Measurements from ENCODE around the gene GSAP. TPM values are rescaled to one million over a fixed set of nuclear protein-coding genes. Genes with fewer than 3 reads are reported as not detected.

The GSAP gene
- total and polyA plus RNA-seq, 2 donors (not counting 1 experiment from before 2014, with no cell fraction given) = 140 to 207 TPM

- no peaks in the 10 kb centered on the region for H3K27me3 ChIP-seq (replicated peaks in 1 of 4; ENCODE audit: control extremely low read depth in 1 of 4, control insufficient read depth in 3 of 4, insufficient read depth in 4 of 4, low read length in 3 of 4)
- peaks cover 65% of the 10 kb centered on the region for H3K79me2 ChIP-seq (ENCODE audit: control insufficient read depth, insufficient read depth, low read length)
- H3K9me3 Mint-ChIP-seq (ENCODE audit: insufficient read depth) = no peaks in the 10 kb centered on the region
- H3K27me3 Mint-ChIP-seq = no peaks in the 10 kb centered on the region
- no peaks in the 10 kb centered on the region for H3K9me3 ChIP-seq (ENCODE audit: control extremely low read depth in 1 of 3, control insufficient read depth in 2 of 3, insufficient read depth in 1 of 3, low read length in 2 of 3)
- H3K27ac Mint-ChIP-seq = no peak overlapping the region
- H3K36me3 ChIP-seq (replicated peaks in 1 of 2; ENCODE audit: control extremely low read depth in 1 of 2, control insufficient read depth in 1 of 2, extremely low read depth in 1 of 2, insufficient read depth in 2 of 2, low read length in 1 of 2) = peaks cover 1 to 10% of the 10 kb centered on the region in 2 experiments
- ChIA-PET POLR2A (interaction anchor here (0.6 to 2.2 kb wide), 3 partner anchors 9 to 119 kb away, joined by 3 to 7 read pairs (median 6); partner anchors contain the start of gene GSAP), CTCF (no interaction called here)
- H3K4me1 ChIP-seq (ENCODE audit: control insufficient read depth in 2 of 2, insufficient read depth in 2 of 2, low read length in 2 of 2) = peaks cover 0 to 20% of the 10 kb centered on the region in 2 donors
- peak overlapping the region in 1 of 2 donors; percentile 9 for H3K27ac ChIP-seq (ENCODE audit: low read length in 2 of 2)
- H3K4me3 ChIP-seq (ENCODE audit: control extremely low read depth in 1 of 5, extremely low read depth in 1 of 5, insufficient read depth in 1 of 5, low read depth in 2 of 5, low read length in 4 of 5) = no peak overlapping the region
- no peak for TF ChIP-seq EZH2 (IDR thresholded peaks at IDR 0.05; ENCODE audit: borderline replicate concordance, insufficient read depth, low read depth, low read length, poor library complexity, severe bottlenecking)
- TF ChIP-seq CTCF (IDR thresholded peaks at IDR 0.05) = no peak
- H4K20me1 ChIP-seq (ENCODE audit: control insufficient read depth, insufficient read depth, low read length, poor library complexity, severe bottlenecking) = peaks cover 15% of the 10 kb centered on the region
- no peak overlapping the region for H2AFZ ChIP-seq (ENCODE audit: insufficient read depth, low read depth, low read length, poor library complexity, severe bottlenecking)
- WGBS (ENCODE audit: insufficient coverage) = no CpG with 5 or more reads among the region's 4 CpGs
- intact Hi-C loops (cut with micrococcal nuclease) = no loop called here
- no peak overlapping the region for H3K9ac ChIP-seq (ENCODE audit: low read length)
- no peak overlapping the region for H3K4me2 ChIP-seq (replicated peaks; ENCODE audit: low read depth, low read length, poor library complexity, severe bottlenecking)
- no peak for ATAC-seq (ENCODE audit: low read depth)
- H3K4me1 Mint-ChIP-seq = peaks cover 46% of the 10 kb centered on the region
- DNase-seq = no peak
- H3K4me3 Mint-ChIP-seq = no peak overlapping the region
These were observed 9.7 kb downstream of the GSAP start for GRCh38 chr7:77406421-77406820.

- Histone ChIP-seq H3K79me2 (ENCODE audit: control insufficient read depth, insufficient read depth, low read length) (peaks cover 65% of the 10 kb centered on the region), H2AFZ (ENCODE audit: insufficient read depth, low read depth, low read length, poor library complexity, severe bottlenecking) (no peak overlapping the region), H4K20me1 (ENCODE audit: control insufficient read depth, insufficient read depth, low read length, poor library complexity, severe bottlenecking) (peaks cover 15% of the 10 kb centered on the region), H3K27ac (ENCODE audit: low read length in 2 of 2) (no peak overlapping the region), H3K27me3 (replicated peaks in 1 of 4; ENCODE audit: control extremely low read depth in 1 of 4, control insufficient read depth in 3 of 4, insufficient read depth in 4 of 4, low read length in 3 of 4) (no peaks in the 10 kb centered on the region), H3K36me3 (replicated peaks in 1 of 2; ENCODE audit: control extremely low read depth in 1 of 2, control insufficient read depth in 1 of 2, extremely low read depth in 1 of 2, insufficient read depth in 2 of 2, low read length in 1 of 2) (peaks cover 1 to 15% of the 10 kb centered on the region in 2 experiments), H3K4me2 (replicated peaks; ENCODE audit: low read depth, low read length, poor library complexity, severe bottlenecking) (no peak overlapping the region), H3K4me3 (ENCODE audit: control extremely low read depth in 1 of 5, extremely low read depth in 1 of 5, insufficient read depth in 1 of 5, low read depth in 2 of 5, low read length in 4 of 5) (no peak overlapping the region), H3K9me3 (ENCODE audit: control extremely low read depth in 1 of 3, control insufficient read depth in 2 of 3, insufficient read depth in 1 of 3, low read length in 2 of 3) (no peaks in the 10 kb centered on the region), H3K4me1 (ENCODE audit: control insufficient read depth in 2 of 2, insufficient read depth in 2 of 2, low read length in 2 of 2) (peaks cover 13 to 25% of the 10 kb centered on the region in 2 donors), H3K9ac (ENCODE audit: low read length) (no peak overlapping the region)
- H3K27me3 Mint-ChIP-seq = no peaks in the 10 kb centered on the region
- no peaks in the 10 kb centered on the region for H3K9me3 Mint-ChIP-seq (ENCODE audit: insufficient read depth)
- POLR2A ChIA-PET = no interaction called here
- no CpG with 5 or more reads among the region's 2 CpGs for WGBS (ENCODE audit: insufficient coverage)
- intact Hi-C loops (cut with micrococcal nuclease) = no loop called here
- H3K4me3 Mint-ChIP-seq = no peak overlapping the region
- ATAC-seq (ENCODE audit: low read depth) (no peak), DNase-seq (no peak)
- CTCF ChIA-PET = no interaction called here
- H3K27ac Mint-ChIP-seq = peak overlapping the region; percentile 80
- TF ChIP-seq CTCF (IDR thresholded peaks at IDR 0.05) (no peak), EZH2 (IDR thresholded peaks at IDR 0.05; ENCODE audit: borderline replicate concordance, insufficient read depth, low read depth, low read length, poor library complexity, severe bottlenecking) (no peak)
- peaks cover 47% of the 10 kb centered on the region for H3K4me1 Mint-ChIP-seq
These were observed 11.5 kb downstream of the GSAP start for GRCh38 chr7:77404641-77405040.

Data from B cell (primary cell).